ENCODE results near the gene LMO2.

Gene LMO2

GRCh38 chr11:33819278-33820035, 72.4 kb downstream of the LMO2 start:
- DNase-seq (ENCODE audit: low spot score): no peak

Data from cerebellar cortex (tissue), 1 donor.